Astrocyte (in vitro differentiated cells and primary cell): ENCODE results near the gene MARK2.

Experiments
- CTCF ChIP-seq: IDR thresholded peaks from 2 replicates; pipeline ENCODE4 v1.5.1; 2011; ENCODE audit warnings: low read depth, mild to moderate bottlenecking, inconsistent platforms, low read length, moderate library complexity; ENCODE audit not compliant: insufficient read depth
- EZH2 ChIP-seq: IDR thresholded peaks from 2 replicates; pipeline ENCODE4 v1.6.1; 2012; ENCODE audit warnings: mild to moderate bottlenecking, low read length, inconsistent platforms; ENCODE audit not compliant: insufficient read depth

- no peak for TF ChIP-seq CTCF
- TF ChIP-seq EZH2 = no peak
Observed at GRCh38 chr11:63793161-63793560, 45.7 kb upstream of the MARK2 start.
